A204.1 (cell line): ENCODE data around the gene GPAT3.
"Not testable (repeated sequence)": the region's sequence is repeated elsewhere in the genome, so short reads cannot be mapped to it uniquely, and the experiment has no call there.

Experiments used
- FAIRE-seq: peaks from 2 replicates; lab custom pipeline; 2012; peaks lifted over from hg19 to GRCh38; lab: Jason Lieb, UNC

The GPAT3 gene

DNA sequence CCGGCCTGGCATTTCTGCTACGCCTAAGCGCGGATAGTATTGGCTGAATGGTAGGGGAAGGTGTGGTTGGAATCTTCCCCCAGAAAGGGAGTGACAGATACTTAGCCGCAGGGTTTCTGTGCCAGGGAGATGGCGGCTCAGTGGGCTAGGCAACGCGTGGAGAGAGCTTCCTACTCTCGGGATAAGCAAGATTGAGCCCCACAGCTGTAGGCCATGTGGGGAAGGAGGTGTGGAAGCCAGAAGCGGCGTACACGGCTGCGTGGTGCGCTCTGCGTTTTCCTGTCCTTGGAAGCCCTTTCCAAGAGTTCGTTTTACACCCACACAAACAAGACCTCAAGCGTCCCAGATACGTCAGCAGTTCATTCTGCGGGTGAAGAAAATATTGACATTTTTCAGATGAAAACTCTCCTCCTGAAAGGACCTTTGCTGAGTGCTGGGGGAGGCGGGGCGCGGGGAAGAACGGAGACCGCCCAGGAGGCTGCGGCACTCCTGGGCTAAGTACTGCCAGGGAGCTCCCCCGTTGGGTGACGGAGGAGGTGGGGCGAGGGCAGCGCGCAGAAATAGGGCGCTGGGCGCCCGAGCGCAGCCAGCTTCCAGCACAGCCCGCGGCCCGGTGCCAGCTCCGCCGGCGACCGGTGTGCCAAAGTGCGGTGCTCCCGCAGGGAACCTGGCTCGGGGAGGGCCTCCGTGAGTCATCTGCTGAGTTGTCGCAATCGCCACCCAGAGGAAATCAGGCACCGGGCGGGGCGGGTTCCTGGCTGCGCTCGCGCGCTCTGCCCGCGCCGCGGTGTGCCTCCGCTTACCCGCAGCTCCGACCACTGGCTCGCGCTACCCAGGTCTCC, at the start of gene GPAT3:
Gene GPAT3 (plus strand): TSS at position 589 of the 842 bp plus-strand sequence. CDS start 515 bp downstream, outside the sequence.
- FAIRE-seq, result no peak

DNA sequence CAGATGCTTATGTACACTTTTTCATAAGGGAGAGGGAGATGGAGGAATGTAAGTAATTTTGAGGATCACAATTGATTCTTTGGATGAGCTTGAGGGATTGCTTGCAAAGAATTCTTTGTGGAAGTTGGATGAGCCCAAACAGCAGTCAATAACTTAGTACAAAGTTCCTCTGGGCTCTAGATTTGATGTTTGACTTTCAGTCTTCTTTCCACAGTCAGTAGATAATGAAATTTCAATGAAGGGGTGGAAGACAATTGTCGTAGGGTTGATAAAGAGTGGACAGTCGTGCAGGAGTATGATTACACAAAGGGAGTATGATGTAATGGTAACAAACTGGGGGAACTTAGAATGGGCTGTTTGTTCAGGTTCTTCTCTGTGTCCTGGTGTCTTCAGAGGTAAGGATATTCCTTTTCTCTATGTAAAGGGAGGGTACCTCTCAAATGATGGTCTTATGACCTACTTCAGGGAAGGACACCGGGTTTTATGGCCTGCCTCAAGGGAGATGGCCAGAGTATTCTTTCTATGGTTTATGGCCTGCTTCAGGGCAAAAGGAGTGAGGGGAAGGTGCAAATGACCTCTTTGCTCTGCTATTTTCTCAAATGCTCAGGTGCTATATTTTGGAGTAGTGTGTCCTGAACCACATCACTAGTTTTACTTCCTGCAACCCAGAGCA, 49.3 kb upstream of the GPAT3 start:
- FAIRE-seq, result no peak

DNA sequence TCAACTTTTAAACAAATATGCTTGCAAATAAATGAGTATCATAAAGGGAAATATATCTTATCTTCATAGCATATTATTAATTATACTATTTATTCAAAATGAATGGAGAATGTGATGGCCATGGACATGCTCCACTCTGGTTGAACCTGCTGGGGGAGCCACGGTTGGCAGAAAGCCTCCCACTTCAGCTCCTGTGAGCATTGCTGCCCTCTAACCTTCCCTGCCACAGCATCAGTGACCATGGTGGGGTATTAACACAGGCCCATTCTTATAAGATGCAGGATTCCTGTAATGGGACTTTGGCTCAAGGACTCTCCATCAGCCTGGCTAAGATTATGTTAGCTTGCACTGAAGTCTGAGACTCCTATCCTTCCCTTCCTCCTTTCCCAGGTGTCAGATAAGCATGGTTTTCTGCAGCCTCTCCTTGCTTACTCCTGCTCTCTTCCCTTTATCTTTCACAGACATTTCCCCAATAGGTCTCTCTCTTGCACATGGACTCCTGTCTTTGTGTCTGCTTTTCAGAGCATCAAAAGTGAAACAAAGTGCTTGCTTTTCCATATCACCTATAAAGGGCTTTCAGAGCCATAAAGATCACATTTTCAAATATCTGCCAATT, 46.1 kb upstream of the GPAT3 start:
- FAIRE-seq, result no peak

DNA sequence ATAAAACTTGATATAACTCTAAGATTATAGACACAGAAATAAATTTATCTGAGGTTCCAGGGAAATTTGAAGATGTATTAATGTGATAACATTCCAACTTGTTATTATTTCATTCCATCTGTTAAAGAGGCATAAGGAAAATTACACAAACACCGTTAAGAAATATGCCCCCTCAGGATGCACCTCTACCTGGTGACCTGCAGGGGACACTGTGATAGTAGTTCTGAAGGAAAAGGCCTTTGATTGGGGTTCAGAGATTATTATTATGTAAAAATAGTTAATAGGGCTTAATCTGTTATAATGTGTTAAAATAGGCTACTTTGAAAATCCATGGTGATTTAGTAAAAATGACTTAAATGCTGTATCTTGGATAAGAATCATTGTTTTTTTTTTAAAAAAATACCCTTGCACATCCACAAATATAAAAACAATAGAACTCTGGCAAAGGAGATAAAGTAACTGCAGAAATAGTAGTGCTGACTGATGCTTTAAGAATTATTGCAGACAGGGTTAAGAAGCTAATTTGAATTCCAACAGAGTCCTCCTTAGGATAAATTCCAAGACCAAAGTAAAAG, 44.9 kb upstream of the GPAT3 start:
- peak; percentile 85 for FAIRE-seq

DNA sequence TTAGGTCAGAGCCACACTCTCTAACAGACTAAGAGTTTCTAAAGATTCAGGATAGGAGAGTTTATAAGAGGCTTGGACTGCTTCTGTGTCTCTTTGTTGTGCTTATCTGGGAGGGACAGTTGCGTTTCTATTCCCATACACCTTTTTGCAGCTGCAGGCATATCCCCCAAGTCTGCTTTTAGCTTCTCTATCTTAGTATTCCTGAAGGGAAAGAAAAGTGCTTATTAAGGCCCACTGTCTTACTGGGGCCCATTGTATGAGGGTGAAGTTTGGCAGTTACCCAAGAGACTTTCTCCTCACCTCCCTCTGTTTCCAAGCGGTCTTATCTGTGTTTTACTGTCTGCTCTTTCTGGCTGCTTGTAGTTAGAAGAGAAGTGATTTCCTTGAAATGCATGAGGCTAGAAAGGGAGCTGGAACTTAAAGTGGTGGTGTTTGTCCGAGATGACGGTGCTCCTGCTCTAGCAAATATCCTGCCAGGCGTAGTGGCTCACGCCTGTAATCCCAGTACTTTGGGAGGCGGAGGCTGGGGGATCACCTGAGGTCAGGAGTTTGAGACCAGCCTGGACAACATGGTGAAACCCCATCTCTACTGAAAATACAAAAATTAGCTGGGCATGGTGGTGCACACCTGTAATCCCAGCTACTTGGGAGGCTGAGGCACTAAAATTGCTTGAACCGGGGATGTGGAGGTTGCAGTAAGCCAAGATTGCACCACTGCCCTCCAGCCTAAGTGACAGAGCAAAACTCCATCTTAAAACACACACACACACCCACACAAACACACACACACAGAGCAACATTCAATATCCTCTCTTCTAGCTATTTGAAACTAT, 39.6 kb upstream of the GPAT3 start:
- FAIRE-seq, result not testable (repeated sequence)

DNA sequence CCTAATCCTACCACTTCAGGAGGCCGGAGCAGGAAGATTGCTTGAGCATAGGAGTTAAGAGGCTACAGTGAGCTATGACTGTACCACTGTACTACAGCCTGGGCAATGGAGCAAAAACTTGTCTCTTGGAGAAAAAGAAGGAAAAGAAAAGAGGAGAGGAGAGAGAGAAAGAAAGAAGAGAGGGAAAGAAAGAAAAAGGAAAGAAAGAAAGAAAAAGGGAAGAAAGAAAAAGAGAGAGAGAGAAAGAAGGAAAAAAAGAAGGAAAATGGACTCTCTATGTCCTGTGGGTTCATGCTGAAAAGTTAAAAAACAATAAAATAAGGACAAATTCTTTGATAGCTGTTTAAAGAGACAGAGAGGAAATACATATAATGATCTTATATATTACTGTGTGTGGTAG, 37.7 kb upstream of the GPAT3 start:
- FAIRE-seq, result no peak

DNA sequence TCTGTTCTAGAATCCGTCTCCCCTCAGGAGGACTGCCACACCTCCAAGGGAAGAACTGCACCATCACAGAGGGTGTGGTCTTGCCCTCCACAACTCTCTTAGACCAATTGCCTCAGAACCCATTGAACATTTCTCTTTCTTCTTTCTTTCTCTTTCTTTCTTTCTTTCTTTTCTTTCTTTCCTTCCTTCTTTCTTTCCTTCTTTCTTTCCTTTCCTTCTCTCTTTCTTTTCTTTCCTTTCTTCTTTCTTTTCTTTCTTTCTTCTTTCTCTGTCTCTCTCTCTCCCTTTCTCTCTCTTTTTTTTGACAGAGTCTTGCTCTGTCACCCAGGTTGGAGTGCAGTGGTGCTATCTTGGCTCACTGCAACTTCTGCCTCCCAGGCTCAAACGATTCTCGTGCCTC, 34.2 kb upstream of the GPAT3 start:
- not testable (repeated sequence) for FAIRE-seq

DNA sequence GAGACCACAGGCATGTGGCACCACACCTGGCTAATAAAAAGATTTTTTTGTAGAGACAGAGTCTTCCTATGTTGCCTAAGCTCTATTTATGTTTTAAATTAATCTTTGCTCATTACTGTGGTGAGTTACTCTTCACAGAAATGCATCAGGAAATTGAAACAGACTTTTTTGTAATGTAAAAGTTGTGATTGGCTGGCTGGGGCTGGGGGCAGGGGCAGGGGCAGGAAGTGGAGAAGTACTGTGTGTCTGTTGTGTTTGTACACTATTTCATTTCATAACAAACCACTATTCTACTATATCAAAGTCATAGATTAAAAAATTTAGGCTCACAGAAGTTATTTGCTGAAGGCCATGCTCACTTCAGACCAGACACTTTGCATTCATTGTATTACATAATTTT, 31.9 kb upstream of the GPAT3 start:
- no peak for FAIRE-seq

DNA sequence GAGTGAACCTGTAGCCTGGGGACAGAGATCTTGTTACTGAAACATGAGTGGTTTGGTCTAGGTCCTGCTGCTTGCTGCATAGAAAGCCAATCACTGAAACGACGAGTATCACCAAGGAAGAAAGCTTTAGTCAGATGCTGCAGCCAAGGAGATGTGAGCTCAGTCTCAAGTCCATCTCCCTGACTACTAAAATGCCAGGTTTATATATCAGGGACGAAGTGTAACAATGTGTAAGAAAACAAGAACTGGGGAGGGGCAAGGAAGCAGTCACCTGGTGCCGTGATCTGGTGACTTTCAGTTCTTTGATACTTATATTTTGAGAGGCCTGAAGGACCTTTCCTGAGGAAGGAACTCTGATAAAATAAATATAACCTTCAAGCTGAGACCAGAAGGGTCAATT, 31.4 kb upstream of the GPAT3 start:
- FAIRE-seq, result no peak

DNA sequence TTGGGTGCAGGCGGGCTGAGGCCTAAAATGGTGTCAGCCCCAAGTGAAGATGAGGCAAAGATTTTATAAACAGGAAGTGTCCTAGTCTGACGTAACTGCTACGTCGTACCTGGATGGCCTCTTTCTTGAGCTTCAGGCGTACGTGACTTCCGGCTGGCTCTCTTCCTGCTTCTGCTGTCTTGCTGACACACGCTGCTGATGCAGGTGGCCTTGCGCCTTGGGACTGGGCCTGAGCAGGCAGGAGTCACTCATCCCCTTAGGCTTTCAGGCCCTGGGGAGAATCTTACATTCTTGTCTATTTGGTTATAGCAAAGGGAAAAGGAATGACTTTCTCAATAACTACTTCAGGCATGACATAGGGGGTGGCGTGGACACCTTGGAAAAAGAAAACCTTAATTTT, 30.9 kb upstream of the GPAT3 start:
- no peak for FAIRE-seq

DNA sequence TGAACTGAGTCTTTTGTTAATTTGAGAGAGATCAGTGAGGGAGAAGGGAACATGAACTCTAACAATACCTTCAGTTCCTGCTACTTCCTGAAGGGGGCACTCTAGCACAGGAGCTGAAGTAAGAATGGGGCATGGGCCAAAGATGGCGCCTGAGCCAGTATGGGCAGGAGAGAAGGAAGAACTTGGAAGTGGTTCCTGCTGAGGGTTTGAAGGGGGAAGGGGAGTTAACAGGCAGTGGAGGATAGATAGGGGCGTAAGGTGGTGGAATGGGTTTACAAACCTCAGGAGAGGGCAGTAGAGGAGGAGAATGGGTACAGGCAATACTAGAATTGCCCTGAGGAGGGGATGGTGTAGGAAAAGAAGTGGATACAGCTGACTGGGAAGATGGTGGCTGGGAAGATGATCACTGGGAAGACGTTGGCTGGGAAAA, 26.7 kb upstream of the GPAT3 start:
- not testable (repeated sequence) for FAIRE-seq

DNA sequence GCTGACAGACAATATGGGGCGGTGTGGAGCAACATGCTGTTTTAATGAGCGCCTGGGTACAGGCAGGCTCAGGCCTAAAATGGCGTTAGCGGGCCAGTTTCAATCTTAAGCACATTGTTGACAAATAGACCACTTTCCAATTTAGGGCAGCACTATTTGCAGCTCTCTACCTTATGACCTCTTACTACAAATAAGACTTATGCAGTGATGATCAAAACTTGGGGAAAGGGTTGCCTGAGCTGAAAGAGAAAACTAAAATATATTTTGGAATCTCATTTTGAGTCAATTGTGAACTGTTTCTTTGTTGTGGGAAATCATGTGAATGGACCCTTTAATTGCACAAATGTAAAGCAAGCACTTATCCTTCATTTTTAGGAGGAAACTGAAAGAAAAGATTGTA, 25.5 kb upstream of the GPAT3 start:
- no peak for FAIRE-seq

DNA sequence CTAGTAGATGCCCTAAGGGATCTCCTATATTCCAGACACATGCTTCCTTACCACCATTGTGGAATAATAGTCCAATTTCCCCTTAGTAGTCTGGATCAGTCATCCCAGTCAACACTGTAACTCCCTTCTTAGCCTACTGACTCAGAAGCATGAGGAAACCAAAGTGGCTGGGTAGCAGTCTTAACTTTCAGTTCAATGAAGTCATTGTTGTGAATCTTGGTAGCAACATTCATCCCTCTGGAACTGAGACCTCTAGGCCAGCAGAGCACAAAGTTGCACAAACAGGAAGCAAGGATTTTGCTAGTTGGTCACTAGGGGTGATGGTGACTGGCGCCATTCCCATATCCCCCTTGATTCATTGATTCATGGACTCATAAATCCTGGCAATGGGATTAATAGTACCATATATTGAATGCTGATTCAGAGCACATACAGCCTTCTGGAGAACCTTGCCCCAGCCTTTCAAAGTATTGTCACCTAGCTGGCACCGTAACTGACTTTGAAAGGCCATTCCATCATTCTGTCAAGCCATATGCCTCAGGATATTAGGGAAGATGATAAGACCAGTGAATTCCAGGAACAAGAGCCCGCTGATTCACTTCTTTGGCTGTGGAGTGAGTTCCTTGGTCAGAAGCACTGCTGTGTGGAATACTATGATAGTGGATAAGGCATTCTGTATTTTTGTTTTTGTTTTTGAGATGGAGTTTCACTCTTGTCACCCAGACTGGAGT, 19.7 kb upstream of the GPAT3 start:
- FAIRE-seq, result no peak

DNA sequence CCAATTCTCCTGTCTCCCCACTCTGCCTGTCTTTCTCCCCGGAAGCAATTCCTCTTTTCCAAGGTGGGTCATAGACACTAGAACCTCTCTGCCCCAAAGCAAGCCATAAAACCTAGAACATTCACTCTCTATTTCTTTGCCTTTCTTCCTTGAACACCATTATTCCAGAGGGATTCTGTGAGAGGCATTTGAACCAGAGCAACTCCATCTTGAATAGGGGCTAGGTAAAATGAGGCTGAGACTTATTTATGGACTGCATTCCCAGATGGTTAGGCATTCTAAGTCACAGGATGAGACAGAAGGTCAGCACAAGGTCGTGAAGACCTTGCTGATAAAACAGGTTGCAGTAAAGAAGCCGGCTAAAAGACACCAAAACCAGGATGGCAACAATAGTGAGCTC, 13.7 kb upstream of the GPAT3 start:
- FAIRE-seq, result no peak

DNA sequence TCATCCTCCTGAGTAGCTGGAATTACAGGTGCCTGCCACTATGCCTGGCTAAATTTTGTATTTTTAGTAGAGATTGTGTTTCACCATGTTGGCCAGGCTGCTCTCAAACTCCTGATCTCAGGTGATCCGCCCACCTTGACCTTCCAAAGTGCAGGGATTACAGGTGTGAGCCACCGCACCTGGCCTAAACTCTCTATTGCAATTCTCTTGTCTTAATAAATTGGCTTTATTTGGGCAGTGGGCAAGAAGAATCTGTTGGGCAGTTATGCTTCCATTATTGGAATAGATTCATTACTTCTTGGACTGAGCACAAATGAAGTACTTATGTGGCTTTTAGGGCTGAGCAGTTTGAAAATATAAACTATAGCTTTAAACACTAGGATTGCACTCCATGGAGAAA, 8.2 kb upstream of the GPAT3 start:
- no peak for FAIRE-seq

DNA sequence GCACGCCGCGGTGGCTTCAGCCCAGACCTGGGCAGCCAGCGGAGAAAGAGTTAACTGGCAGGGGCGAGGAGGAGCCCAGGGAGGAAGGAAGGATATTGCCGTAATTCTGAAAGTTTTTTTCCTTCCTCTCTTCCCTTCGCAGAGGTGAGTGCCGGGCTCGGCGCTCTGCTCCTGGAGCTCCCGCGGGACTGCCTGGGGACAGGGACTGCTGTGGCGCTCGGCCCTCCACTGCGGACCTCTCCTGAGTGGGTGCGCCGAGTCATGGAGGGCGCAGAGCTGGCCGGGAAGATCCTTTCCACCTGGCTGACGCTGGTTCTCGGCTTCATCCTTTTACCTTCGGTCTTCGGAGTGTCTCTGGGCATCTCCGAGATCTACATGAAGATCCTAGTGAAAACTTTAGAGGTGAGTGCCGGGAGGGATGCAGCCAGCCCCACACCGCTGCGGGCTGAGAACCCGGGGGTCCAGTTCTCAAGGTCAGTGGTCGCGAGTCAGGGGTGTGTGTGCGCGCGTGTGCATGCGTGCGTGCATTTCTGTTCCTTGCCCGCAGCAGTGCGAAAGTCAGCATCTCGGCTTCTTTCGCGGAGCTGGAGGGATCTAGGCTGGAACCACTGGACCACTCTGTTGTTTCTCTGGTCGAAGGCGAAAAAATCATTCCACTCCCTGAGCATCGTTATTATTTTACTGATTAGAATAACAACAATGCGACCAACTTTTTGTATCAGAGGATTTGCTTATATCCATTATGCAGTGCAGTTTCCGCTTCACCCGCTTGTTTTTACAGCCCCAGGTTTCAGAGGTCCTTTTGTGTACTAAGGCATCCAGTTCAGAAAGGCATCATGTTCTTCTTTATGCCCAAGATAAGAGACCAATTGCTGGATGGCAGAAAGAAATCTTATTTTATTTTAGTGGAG, 709 bp downstream of the GPAT3 start:
- FAIRE-seq, result no peak

DNA sequence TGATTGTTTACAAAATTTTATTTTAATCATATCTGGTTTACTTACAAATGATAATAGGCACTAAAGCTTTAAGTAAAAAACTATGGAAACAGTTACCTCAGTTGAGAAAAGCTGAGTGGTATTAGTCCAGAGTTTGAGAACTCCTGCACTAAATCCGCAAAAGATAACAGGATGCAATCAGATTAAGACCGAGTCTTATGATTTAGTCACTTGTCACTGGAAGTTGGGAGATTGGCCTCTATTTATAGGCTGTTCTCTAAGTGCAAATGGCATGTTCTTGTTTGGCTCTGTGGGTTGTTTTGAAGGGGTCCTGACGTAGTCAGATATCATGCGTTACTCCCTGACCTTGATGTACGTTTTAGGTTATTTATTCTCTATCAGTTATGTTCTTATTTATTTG, 6.3 kb downstream of the GPAT3 start:
- FAIRE-seq, result no peak

DNA sequence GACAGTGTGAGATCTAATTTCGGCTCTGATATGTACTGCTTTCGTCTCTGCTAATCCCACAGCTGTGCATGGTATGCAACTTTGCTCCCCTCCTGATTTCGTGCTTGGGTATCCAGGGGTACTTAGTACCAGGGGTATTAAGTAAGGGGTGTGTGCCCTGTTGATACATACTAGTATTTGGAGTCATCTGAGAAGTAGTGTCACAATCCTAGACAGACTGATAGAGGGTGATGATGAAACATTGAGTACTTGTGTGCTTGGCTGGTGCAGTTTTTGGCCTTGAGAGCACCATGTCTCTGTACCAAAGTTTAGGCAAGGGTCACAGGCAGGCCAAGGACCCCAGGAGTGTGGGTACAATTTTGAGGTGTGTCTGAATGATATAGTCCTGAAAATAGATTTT, 10.9 kb downstream of the GPAT3 start:
- no peak for FAIRE-seq

DNA sequence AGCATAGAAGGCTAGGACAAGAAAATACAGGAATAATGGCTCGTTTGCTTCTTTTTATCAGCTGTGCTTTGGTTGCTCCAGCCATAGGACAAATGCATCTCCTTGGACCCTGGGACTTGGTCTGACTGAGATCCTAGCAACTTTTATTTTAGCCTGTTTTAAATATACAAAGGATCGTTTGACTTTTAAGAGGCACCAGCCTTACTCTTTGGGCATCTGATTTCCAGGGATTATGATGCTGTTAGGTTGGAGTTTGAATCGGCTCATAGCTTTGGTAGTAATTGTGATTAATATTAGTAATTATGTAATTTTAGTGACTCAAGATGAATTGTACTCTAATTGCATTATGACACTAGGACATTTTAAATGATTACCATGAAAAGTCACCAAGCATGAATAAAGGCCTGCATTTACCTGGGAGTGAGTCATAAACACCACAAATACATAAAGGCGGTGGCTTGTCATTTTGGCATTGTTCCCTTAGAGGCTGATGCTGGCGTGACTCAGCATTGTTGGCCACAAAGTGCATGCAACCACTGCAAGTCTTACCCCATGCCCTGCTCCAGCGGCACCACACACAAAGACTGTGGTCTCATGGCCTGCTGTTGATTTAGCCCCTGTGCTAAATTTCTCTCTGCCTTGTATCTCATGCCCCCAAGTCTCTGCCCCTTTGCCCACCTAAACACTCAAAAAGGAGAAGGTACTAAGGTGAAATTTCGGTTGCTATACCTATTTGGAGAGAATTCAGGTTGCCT, 12.4 kb downstream of the GPAT3 start:
- FAIRE-seq, result no peak

DNA sequence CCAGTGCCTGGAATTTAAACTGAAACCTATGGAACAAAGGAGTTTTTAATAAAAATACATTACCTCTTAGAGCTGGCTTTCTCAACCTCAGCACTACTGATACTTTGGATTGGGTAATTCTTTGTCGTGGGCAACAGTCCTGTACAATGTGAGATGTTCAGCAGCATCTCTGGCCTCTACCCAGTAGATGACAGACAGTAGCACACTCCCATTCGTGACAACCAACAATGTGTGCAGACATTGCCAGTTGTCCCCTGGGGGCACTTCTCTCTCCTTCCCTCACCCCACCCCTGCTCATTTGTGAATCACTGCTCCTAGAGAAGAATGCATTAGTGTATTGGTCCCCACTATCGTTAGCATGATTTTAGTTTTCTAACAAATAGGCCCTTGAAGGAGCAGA, 16.2 kb downstream of the GPAT3 start:
- no peak for FAIRE-seq
